ENCODE results near the gene TBC1D5. TPM values are rescaled to one million over a fixed set of nuclear protein-coding genes. Genes with fewer than 3 reads are reported as not detected.
"Not testable (repeated sequence)": the region's sequence is repeated elsewhere in the genome, so short reads cannot be mapped to it uniquely, and the experiment has no call there.

Gene TBC1D5
- total RNA-seq, 1 experiment from 2014 or later: 38.3 TPM

- Mint-ChIP-seq H3K36me3 (ENCODE audit: insufficient read depth, unreplicated experiment) (peaks cover 7% of the 10 kb centered on the region), H3K9me3 (ENCODE audit: low read depth, unreplicated experiment) (peaks cover 4% of the 10 kb centered on the region), H3K27ac (ENCODE audit: unreplicated experiment) (no peak overlapping the region), H3K4me1 (ENCODE audit: low read depth, unreplicated experiment) (peaks cover 12% of the 10 kb centered on the region), H3K27me3 (ENCODE audit: unreplicated experiment) (no peaks in the 10 kb centered on the region), H3K4me3 (ENCODE audit: low read depth, unreplicated experiment) (no peak overlapping the region)
- no peak for DNase-seq
- no TSS peak for BruUV-seq (replicated peaks)
- no peak for TF ChIP-seq CTCF (IDR thresholded peaks at IDR 0.05; ENCODE audit: unreplicated experiment)
- intact Hi-C loops (cut with micrococcal nuclease; ENCODE audit: unreplicated experiment): no loop called here
- CTCF ChIA-PET: no interaction called here
Observed at GRCh38 chr3:17726313-17726712, 16.1 kb downstream of the TBC1D5 start.

GRCh38 chr3:17725844-17726243, 16.6 kb downstream of the TBC1D5 start:
- H3K27me3 Mint-ChIP-seq (ENCODE audit: unreplicated experiment); H3K9me3 Mint-ChIP-seq (ENCODE audit: low read depth, unreplicated experiment); H3K4me3 Mint-ChIP-seq (ENCODE audit: low read depth, unreplicated experiment); H3K27ac Mint-ChIP-seq (ENCODE audit: unreplicated experiment); BruUV-seq (replicated peaks); intact Hi-C loops (cut with micrococcal nuclease; ENCODE audit: unreplicated experiment); H3K36me3 Mint-ChIP-seq (ENCODE audit: insufficient read depth, unreplicated experiment); DNase-seq: not testable (repeated sequence)
- peaks cover 11% of the 10 kb centered on the region for H3K4me1 Mint-ChIP-seq (ENCODE audit: low read depth, unreplicated experiment)
- CTCF ChIA-PET: interaction anchor here (0.7 kb wide), 1 partner anchor 232 kb away, joined by 3 read pairs; no protein-coding TSS in a partner anchor

GRCh38 chr3:17724948-17725347, 17.5 kb downstream of the TBC1D5 start:
- no peak for DNase-seq
- H3K4me1 Mint-ChIP-seq (ENCODE audit: low read depth, unreplicated experiment): peaks cover 2% of the 10 kb centered on the region
- CTCF ChIA-PET: interaction anchor here (0.7 kb wide), 1 partner anchor 231 kb away, joined by 3 read pairs; no protein-coding TSS in a partner anchor
- H3K9me3 Mint-ChIP-seq (ENCODE audit: low read depth, unreplicated experiment): peaks cover 4% of the 10 kb centered on the region
- no peak overlapping the region for H3K27ac Mint-ChIP-seq (ENCODE audit: unreplicated experiment)
- H3K36me3 Mint-ChIP-seq (ENCODE audit: insufficient read depth, unreplicated experiment): peaks cover 2% of the 10 kb centered on the region
- TF ChIP-seq CTCF (IDR thresholded peaks at IDR 0.05; ENCODE audit: unreplicated experiment): no peak
- no peaks in the 10 kb centered on the region for H3K27me3 Mint-ChIP-seq (ENCODE audit: unreplicated experiment)
- intact Hi-C loops (cut with micrococcal nuclease; ENCODE audit: unreplicated experiment): no loop called here
- no TSS peak for BruUV-seq (replicated peaks)
- no peak overlapping the region for H3K4me3 Mint-ChIP-seq (ENCODE audit: low read depth, unreplicated experiment)

- Mint-ChIP-seq H3K4me1 (ENCODE audit: low read depth, unreplicated experiment) (no peaks in the 10 kb centered on the region), H3K9me3 (ENCODE audit: low read depth, unreplicated experiment) (peaks cover 4% of the 10 kb centered on the region), H3K27ac (ENCODE audit: unreplicated experiment) (no peak overlapping the region), H3K36me3 (ENCODE audit: insufficient read depth, unreplicated experiment) (no peaks in the 10 kb centered on the region), H3K4me3 (ENCODE audit: low read depth, unreplicated experiment) (no peak overlapping the region), H3K27me3 (ENCODE audit: unreplicated experiment) (no peaks in the 10 kb centered on the region)
- TF ChIP-seq CTCF (IDR thresholded peaks at IDR 0.05; ENCODE audit: unreplicated experiment): no peak
- no TSS peak for BruUV-seq (replicated peaks)
- DNase-seq: no peak
- CTCF ChIA-PET: no interaction called here
- intact Hi-C loops (cut with micrococcal nuclease; ENCODE audit: unreplicated experiment): no loop called here
Observed at GRCh38 chr3:17724122-17724521, 18.3 kb downstream of the TBC1D5 start.

DNA sequence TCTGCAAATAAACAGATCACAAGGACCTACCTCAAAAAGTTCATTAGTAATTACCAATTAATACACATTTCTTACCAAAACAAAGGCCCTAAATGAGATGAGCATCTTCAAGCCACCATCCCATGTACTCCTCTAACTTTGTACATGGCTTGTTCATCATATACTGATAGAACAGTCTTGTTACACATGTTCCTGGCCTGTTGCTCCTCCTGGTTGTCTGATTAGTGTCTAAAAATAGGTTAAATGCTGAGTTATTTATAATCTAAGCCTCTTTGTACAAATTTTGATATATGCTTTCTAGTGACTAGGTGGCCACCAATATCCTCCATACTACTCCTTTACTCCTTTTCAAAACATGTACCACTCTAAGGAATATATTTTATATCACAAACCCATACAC, 25.0 kb downstream of the TBC1D5 start:
- no peaks in the 10 kb centered on the region for H3K36me3 Mint-ChIP-seq (ENCODE audit: insufficient read depth, unreplicated experiment)
- H3K4me3 Mint-ChIP-seq (ENCODE audit: low read depth, unreplicated experiment): no peak overlapping the region
- peaks cover 6% of the 10 kb centered on the region for H3K9me3 Mint-ChIP-seq (ENCODE audit: low read depth, unreplicated experiment)
- BruUV-seq (replicated peaks): no TSS peak
- intact Hi-C loops (cut with micrococcal nuclease; ENCODE audit: unreplicated experiment): no loop called here
- no peak overlapping the region for H3K27ac Mint-ChIP-seq (ENCODE audit: unreplicated experiment)
- CTCF ChIA-PET: interaction anchor here (0.6 kb wide), 1 partner anchor 221 kb away, joined by 3 read pairs; no protein-coding TSS in a partner anchor
- no peak for DNase-seq
- no peaks in the 10 kb centered on the region for H3K4me1 Mint-ChIP-seq (ENCODE audit: low read depth, unreplicated experiment)
- H3K27me3 Mint-ChIP-seq (ENCODE audit: unreplicated experiment): no peaks in the 10 kb centered on the region
- TF ChIP-seq CTCF (IDR thresholded peaks at IDR 0.05; ENCODE audit: unreplicated experiment): no peak

All from Calu3 (cell line).